GM12878 (cell line): ENCODE results near the gene CAPN10.

ENCODE experiments used
- POLR2A ChIP-seq: IDR thresholded peaks from 2 replicates; pipeline ENCODE4 v1.6.1; 2011; ENCODE audit warnings: low read depth, mild to moderate bottlenecking, low read length
- TF ChIP-seq, protein P1 (sequence below), 3 experiments: IDR thresholded peaks in 2 of 3; conservative IDR thresholded peaks in 1 of 3; 2 replicates each; pipeline ENCODE4 v1.5.1; 2011; ENCODE audit warnings: low read depth in 3 of 3, low read length in 3 of 3, mild to moderate bottlenecking in 3 of 3, control low read depth in 2 of 3, moderate library complexity in 2 of 3, inconsistent platforms in 1 of 3, mixed read lengths in 1 of 3; ENCODE audit not compliant: control insufficient read depth in 2 of 3, insufficient read depth in 1 of 3; ENCODE audit errors: extremely low read depth in 1 of 3

DNA sequence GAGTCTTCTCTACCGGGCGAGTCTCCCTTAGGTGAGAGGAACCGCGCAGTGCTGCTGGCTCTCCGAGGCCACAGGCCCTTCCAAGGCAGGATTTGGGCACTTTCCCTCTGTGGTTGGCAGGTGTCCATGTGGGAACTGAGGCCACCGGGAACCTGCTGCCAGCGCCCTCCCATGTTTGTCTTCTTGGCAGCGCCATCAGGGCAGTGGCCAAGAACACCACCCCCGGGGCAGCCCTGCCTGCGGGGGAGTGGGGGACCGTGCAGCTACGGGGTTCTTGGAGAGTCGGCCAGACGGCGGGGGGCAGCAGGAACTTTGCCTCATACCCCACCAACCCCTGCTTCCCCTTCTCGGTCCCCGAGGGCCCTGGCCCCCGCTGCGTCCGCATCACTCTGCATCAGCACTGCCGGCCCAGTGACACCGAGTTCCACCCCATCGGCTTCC lies 10.0 kb downstream of the CAPN10 start:
- no peak for TF ChIP-seq POLR2A
- TF ChIP-seq, protein P1, sequence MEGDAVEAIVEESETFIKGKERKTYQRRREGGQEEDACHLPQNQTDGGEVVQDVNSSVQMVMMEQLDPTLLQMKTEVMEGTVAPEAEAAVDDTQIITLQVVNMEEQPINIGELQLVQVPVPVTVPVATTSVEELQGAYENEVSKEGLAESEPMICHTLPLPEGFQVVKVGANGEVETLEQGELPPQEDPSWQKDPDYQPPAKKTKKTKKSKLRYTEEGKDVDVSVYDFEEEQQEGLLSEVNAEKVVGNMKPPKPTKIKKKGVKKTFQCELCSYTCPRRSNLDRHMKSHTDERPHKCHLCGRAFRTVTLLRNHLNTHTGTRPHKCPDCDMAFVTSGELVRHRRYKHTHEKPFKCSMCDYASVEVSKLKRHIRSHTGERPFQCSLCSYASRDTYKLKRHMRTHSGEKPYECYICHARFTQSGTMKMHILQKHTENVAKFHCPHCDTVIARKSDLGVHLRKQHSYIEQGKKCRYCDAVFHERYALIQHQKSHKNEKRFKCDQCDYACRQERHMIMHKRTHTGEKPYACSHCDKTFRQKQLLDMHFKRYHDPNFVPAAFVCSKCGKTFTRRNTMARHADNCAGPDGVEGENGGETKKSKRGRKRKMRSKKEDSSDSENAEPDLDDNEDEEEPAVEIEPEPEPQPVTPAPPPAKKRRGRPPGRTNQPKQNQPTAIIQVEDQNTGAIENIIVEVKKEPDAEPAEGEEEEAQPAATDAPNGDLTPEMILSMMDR (IDR thresholded peaks at IDR 0.05 in 2 of 3, conservative IDR thresholded peaks at IDR 0.05 in 1 of 3; ENCODE audit: control insufficient read depth in 2 of 3, extremely low read depth in 1 of 3, insufficient read depth in 1 of 3, low read depth in 3 of 3, low read length in 3 of 3): no peak
